ENCODE measurements around the gene MRPL20. TPM values are rescaled to one million over a fixed set of nuclear protein-coding genes. Genes with fewer than 3 reads are reported as not detected.

Gene MRPL20
- total and polyA plus RNA-seq, 9 of the 15 experiments (the other 6 are each of a cell fraction or from before 2014, with no cell fraction given) = 180 to 671 (median 229) TPM

GRCh38 chr1:1406821-1407635, at the start of gene MRPL20 (continued):
- TF ChIP-seq ZBTB11 (CRISPR knock-in tag; IDR thresholded peaks at IDR 0.05) = peak in 2 of 3 experiments; percentile 70 to 92; a peak in 4 of 6 replicates
- 0 out of 2 replicates have a peak, but pooled peaks have one; percentile 15 for TF ChIP-seq KLF1 (tag; IDR thresholded peaks at IDR 0.05)
- peak; percentile 94 for TF ChIP-seq U2AF1 (optimal IDR thresholded peaks at IDR 0.05; ENCODE audit: low read depth, low read length)
- TF ChIP-seq IFI16 (CRISPR knock-in tag; IDR thresholded peaks at IDR 0.05) = no peak
- TF ChIP-seq MNT (conservative IDR thresholded peaks at IDR 0.05) = peak; percentile 93 to 97
- TF ChIP-seq SOX6 (IDR thresholded peaks at IDR 0.05) = peak; percentile 53
- peak; percentile 79; the same call in 1 of the 2 replicates for TF ChIP-seq CTBP1 (IDR thresholded peaks at IDR 0.05; ENCODE audit: borderline replicate concordance)
- peak; percentile 69; the same call in 1 of the 2 replicates for TF ChIP-seq NCOA1 (IDR thresholded peaks at IDR 0.05; ENCODE audit: low read depth)
- no peak for TF ChIP-seq ATF3 (IDR thresholded peaks at IDR 0.05)
- TF ChIP-seq ATF3 (CRISPR knock-in tag; conservative IDR thresholded peaks at IDR 0.05) = peak; percentile 38; the same call in 1 of the 2 replicates
- no peak for TF ChIP-seq ZNF561 (CRISPR knock-in tag; conservative IDR thresholded peaks at IDR 0.05)
